ENCODE data around the gene OR52H1.

DNA sequence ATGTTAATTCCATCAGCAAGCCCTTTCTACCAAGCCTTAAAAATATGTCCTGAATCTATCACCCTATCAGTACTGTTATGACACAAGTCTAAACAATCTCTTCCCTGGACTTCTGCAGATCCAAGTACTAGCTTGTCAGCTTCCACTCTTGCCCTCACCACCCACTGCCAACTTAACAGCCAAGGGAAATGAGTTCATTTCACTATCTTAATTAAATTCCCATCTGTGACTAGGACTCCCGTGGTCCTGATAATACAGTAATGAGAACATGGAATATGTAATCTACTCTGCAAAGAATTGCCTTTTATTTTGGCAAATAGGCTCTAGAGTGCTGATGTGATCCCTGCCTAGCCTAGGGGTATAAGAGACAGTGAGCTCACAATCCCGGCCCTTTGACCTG, 48.7 kb downstream of the OR52H1 start:
- TF ChIP-seq CHD2 (IDR thresholded peaks at IDR 0.05; ENCODE audit: borderline replicate concordance, low read depth, low read length) (no peak), CBX5 (IDR thresholded peaks at IDR 0.05; ENCODE audit: low read depth) (no peak), MTA2 (IDR thresholded peaks at IDR 0.05; ENCODE audit: low read depth) (no peak), NR2C2 (IDR thresholded peaks at IDR 0.05; ENCODE audit: borderline replicate concordance, control insufficient read depth, insufficient read length, low read depth) (no peak), KDM1A (IDR thresholded peaks at IDR 0.05; ENCODE audit: borderline replicate concordance) (no peak), ZNF384 (IDR thresholded peaks at IDR 0.05; ENCODE audit: borderline replicate concordance, low read depth, low read length) (no peak), GABPA (IDR thresholded peaks at IDR 0.05; ENCODE audit: low read depth) (no peak)
- TF ChIP-seq, protein P1, sequence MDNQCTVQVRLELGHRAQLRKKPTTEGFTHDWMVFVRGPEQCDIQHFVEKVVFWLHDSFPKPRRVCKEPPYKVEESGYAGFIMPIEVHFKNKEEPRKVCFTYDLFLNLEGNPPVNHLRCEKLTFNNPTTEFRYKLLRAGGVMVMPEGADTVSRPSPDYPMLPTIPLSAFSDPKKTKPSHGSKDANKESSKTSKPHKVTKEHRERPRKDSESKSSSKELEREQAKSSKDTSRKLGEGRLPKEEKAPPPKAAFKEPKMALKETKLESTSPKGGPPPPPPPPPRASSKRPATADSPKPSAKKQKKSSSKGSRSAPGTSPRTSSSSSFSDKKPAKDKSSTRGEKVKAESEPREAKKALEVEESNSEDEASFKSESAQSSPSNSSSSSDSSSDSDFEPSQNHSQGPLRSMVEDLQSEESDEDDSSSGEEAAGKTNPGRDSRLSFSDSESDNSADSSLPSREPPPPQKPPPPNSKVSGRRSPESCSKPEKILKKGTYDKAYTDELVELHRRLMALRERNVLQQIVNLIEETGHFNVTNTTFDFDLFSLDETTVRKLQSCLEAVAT (IDR thresholded peaks at IDR 0.05) = no peak
